Measurements from ENCODE around the gene EFCAB6.

EFCAB6 gene

DNA sequence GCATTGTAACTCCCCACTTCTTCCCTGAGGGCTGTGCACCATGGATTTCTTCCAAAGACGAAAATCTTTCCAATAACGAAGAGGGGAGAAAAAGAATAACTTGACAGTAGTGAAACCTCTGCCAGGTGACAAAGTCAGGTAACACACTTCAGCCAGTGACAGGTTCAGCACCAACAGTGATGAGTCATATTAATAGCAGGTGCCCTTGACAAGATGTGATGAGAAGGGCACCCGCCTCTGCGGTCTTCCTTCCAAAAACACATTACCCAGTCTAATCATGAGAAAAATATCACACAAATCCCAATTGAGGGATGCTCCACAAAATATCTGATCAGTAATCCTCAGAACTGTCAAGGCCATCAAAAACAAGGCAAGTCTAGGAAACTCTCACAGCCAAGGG, 157.8 kb downstream of the EFCAB6 start:
- TF ChIP-seq CTCF (IDR thresholded peaks at IDR 0.05; ENCODE audit: low read length): no peak
- no peak for TF ChIP-seq EZH2 (IDR thresholded peaks at IDR 0.05; ENCODE audit: borderline replicate concordance, low read length)
- Histone ChIP-seq H3K27me3 (ENCODE audit: insufficient read depth, low read length) (no peaks in the 10 kb centered on the region), H3K36me3 (ENCODE audit: insufficient read depth, low read length) (no peaks in the 10 kb centered on the region), H3F3A (ENCODE audit: insufficient read depth, low read length) (no peaks in the 10 kb centered on the region), H3K79me2 (ENCODE audit: insufficient read depth, low read length) (no peaks in the 10 kb centered on the region), H3K4me1 (ENCODE audit: insufficient read depth, low read length, severe bottlenecking) (no peaks in the 10 kb centered on the region), H3K9ac (ENCODE audit: low read length) (no peak overlapping the region), H3K9me3 (ENCODE audit: low read length) (peaks cover 4% of the 10 kb centered on the region; the same call in 1 of the 2 replicates), H2AFZ (ENCODE audit: low read length) (no peak overlapping the region), H3K4me2 (ENCODE audit: low read length) (no peak overlapping the region), H4K20me1 (ENCODE audit: insufficient read depth, low read length) (no peaks in the 10 kb centered on the region), H3K9me2 (ENCODE audit: low read depth, low read length) (no peaks in the 10 kb centered on the region), H3K4me3 (ENCODE audit: low read depth, low read length, poor library complexity, severe bottlenecking) (no peak overlapping the region), H3K27ac (ENCODE audit: low read depth, low read length, poor library complexity, severe bottlenecking) (no peak overlapping the region)

GRCh38 chr22:43652845-43653244, 159.3 kb downstream of the EFCAB6 start:
- no peak for TF ChIP-seq EZH2 (IDR thresholded peaks at IDR 0.05; ENCODE audit: borderline replicate concordance, low read length)
- TF ChIP-seq CTCF (IDR thresholded peaks at IDR 0.05; ENCODE audit: low read length): no peak
- no peak overlapping the region for H3K9ac ChIP-seq (ENCODE audit: low read length)
- H3F3A ChIP-seq (ENCODE audit: insufficient read depth, low read length): no peaks in the 10 kb centered on the region
- H2AFZ ChIP-seq (ENCODE audit: low read length): no peak overlapping the region
- H3K9me2 ChIP-seq (ENCODE audit: low read depth, low read length): no peaks in the 10 kb centered on the region
- no peaks in the 10 kb centered on the region for H3K27me3 ChIP-seq (ENCODE audit: insufficient read depth, low read length)
- no peak overlapping the region for H3K27ac ChIP-seq (ENCODE audit: low read depth, low read length, poor library complexity, severe bottlenecking)
- H3K4me3 ChIP-seq (ENCODE audit: low read depth, low read length, poor library complexity, severe bottlenecking): no peak overlapping the region
- H3K4me2 ChIP-seq (ENCODE audit: low read length): no peak overlapping the region
- no peaks in the 10 kb centered on the region for H3K36me3 ChIP-seq (ENCODE audit: insufficient read depth, low read length)
- peaks cover 4% of the 10 kb centered on the region; the same call in 1 of the 2 replicates for H3K9me3 ChIP-seq (ENCODE audit: low read length)
- H3K79me2 ChIP-seq (ENCODE audit: insufficient read depth, low read length): no peaks in the 10 kb centered on the region
- H3K4me1 ChIP-seq (ENCODE audit: insufficient read depth, low read length, severe bottlenecking): no peaks in the 10 kb centered on the region
- H4K20me1 ChIP-seq (ENCODE audit: insufficient read depth, low read length): no peaks in the 10 kb centered on the region

DNA sequence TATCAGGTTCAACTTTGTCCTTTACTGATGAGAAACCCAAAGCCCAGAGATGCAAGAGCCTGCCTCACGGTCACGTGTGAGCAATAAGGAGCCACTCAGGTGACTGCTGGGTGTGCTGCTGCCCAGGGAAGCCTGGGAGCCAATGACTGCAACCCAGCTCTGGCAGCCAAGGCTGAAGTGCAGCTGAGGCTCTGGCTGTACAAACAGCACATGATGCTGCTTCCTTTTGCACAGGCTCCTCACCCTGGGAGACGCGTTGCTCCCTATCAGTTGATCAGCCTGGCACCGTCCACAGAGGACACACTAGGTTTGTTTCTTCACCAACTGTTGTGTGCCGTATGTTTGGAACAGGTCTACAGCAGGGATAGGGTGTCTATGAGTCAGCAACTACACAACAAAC, 168.7 kb downstream of the EFCAB6 start:
- no peaks in the 10 kb centered on the region for H4K20me1 ChIP-seq (ENCODE audit: insufficient read depth, low read length)
- no peaks in the 10 kb centered on the region for H3K4me1 ChIP-seq (ENCODE audit: insufficient read depth, low read length, severe bottlenecking)
- H3K9me2 ChIP-seq (ENCODE audit: low read depth, low read length): no peaks in the 10 kb centered on the region
- no peak for TF ChIP-seq CTCF (IDR thresholded peaks at IDR 0.05; ENCODE audit: low read length)
- no peak for TF ChIP-seq EZH2 (IDR thresholded peaks at IDR 0.05; ENCODE audit: borderline replicate concordance, low read length)
- H3K4me3 ChIP-seq (ENCODE audit: low read depth, low read length, poor library complexity, severe bottlenecking): no peak overlapping the region
- H3K79me2 ChIP-seq (ENCODE audit: insufficient read depth, low read length): no peaks in the 10 kb centered on the region
- H3K36me3 ChIP-seq (ENCODE audit: insufficient read depth, low read length): no peaks in the 10 kb centered on the region
- no peak overlapping the region for H3K4me2 ChIP-seq (ENCODE audit: low read length)
- H3F3A ChIP-seq (ENCODE audit: insufficient read depth, low read length): no peaks in the 10 kb centered on the region
- no peak overlapping the region for H2AFZ ChIP-seq (ENCODE audit: low read length)
- peaks cover 6% of the 10 kb centered on the region; the same call in 1 of the 2 replicates for H3K9me3 ChIP-seq (ENCODE audit: low read length)
- peaks cover 5% of the 10 kb centered on the region; the same call in 1 of the 2 replicates for H3K27me3 ChIP-seq (ENCODE audit: insufficient read depth, low read length)
- H3K9ac ChIP-seq (ENCODE audit: low read length): no peak overlapping the region
- H3K27ac ChIP-seq (ENCODE audit: low read depth, low read length, poor library complexity, severe bottlenecking): no peak overlapping the region
